IPS-20b (cell line): ENCODE measurements around the gene BLOC1S4.
"Not testable (repeated sequence)": the region's sequence is repeated elsewhere in the genome, so short reads cannot be mapped to it uniquely, and the experiment has no call there.

Source experiments
- H3K27ac ChIP-seq: one replicate; pipeline ENCODE4 v1.5.1; 2013; ENCODE audit warnings: low read length
- H3K27me3 ChIP-seq: 2 replicates; pipeline ENCODE4 v1.6.1; 2013; ENCODE audit warnings: mild to moderate bottlenecking, low read length, inconsistent platforms; ENCODE audit not compliant: insufficient read depth
- H3K36me3 ChIP-seq: 2 replicates; pipeline ENCODE4 v1.6.1; 2013; ENCODE audit warnings: low read depth, mild to moderate bottlenecking, inconsistent platforms, low read length, moderate library complexity; ENCODE audit not compliant: insufficient read depth
- H3K4me1 ChIP-seq: 2 replicates; pipeline ENCODE4 v1.6.1; 2013; ENCODE audit warnings: mild to moderate bottlenecking, control low read depth, inconsistent platforms, low read length, moderate library complexity; ENCODE audit not compliant: insufficient read depth
- H3K4me3 ChIP-seq: 2 replicates; pipeline ENCODE4 v1.5.1; 2013; ENCODE audit warnings: mild to moderate bottlenecking, low read length, inconsistent platforms
- H3K9ac ChIP-seq: 2 replicates; pipeline ENCODE4 v1.6.1; 2013; ENCODE audit warnings: low read depth, mild to moderate bottlenecking, inconsistent platforms, low read length, moderate library complexity
- H3K9me3 ChIP-seq: 2 replicates; pipeline ENCODE4 v1.6.1; 2013; ENCODE audit warnings: mild to moderate bottlenecking, low read depth, low read length, inconsistent platforms; ENCODE audit not compliant: insufficient read depth

The BLOC1S4 gene

DNA sequence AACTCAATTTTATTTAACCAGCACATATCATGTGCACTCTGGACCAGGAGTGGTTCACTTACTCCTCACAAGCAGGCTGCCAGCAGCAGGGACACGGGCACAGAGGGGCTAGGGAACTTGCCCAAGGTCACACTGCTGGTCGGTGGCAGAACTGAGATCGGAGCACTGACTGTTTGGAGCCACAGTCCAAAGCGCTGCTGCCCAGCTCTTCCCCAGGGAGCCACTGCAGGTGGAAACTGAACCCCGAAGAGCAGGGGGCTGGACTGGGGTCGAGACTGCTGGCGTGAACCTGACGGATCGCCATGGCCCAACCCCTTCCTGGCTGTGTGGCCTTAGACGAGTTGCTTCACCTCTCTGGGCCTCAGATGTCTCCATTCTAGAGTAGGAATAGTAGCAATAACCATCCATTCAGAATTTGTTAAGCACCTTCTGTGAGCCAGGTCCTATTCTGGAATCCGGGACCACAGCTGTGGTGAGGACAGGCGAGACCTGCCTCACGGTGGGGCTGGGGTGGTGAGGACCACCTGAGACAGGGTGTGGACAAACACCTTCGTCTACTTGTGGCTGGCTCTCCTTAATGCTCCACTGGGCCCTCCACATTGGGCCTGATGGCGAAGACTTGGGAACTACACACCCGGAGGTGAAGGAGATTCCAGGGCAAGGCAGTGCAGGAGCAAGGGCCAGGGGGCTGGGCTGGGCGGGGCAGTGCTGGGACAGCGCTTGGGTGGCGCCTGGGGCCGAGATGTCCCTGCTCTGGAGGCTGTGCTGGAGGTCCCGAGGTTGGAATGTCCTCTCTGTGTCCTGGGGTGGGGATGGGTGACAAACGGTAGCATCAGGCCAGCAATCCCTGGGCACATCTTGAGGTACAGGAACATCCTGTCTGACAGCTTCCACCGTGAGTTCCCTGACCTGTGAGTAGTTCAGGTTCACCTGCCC, 34.6 kb downstream of the BLOC1S4 start:
- H3K4me1 ChIP-seq = no peaks in the 10 kb centered on the region
- no peak overlapping the region for H3K9ac ChIP-seq
- no peak overlapping the region for H3K4me3 ChIP-seq
- H3K36me3 ChIP-seq = no peaks in the 10 kb centered on the region
- H3K27me3 ChIP-seq = no peaks in the 10 kb centered on the region
- H3K9me3 ChIP-seq = no peaks in the 10 kb centered on the region
- H3K27ac ChIP-seq = no peak overlapping the region

DNA sequence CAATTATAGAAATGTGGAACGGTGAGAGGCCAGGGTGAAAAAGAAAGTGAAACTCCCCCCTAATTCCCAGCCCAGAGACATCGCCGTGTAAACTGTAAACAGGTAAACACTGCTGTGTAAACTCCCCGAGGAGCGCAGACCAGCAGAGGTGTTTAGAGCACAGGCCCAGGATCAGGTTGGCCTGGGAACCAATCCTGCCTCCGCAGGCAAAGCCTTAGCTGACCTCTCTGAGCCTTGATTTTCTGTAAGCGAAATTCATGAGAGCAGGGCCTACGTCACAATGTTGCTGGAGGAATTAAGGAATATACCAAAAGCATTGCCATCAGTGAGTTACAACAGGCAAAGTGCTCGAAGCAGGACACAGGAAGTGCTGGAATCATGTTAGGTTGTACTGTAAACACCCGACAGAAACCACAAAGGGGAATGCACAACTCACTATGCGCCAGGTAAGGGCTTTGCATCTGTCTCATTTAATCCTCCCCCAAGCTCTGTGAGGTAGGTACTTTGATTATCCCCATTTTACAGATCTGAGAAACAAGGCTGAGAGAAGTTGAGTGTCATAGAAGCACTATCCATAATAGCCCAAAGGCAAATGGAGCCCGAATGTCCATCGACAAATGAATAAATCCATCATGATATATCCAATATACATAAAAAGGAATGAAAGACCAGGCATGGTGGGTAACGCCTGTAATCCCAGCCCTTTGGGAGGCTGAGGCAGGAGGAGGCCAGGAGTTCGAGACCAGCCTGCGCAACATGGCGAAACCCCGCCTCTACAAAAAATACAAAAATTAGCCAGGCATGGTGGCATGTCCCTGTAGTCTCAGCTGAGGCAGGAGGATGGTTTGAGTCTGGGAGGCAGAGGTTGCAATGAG, 35.9 kb downstream of the BLOC1S4 start:
- H3K27ac ChIP-seq = no peak overlapping the region
- no peak overlapping the region for H3K9ac ChIP-seq

DNA sequence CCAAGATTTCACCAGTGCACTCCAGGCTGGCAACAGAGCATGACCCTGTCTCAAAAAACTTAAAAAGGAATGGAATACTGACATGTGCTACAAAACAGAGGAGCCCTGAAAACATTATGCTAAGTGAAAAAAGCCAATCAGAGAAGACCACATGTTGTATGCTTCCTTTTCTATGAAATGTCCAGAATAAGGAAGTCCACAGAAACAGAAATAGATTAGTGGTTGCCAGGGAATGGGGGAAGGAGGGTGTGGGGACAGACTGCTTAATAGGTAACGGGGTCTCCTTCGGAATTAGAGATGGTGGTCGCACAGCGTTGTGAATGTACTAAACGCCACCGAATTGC, 36.5 kb downstream of the BLOC1S4 start:
- Histone ChIP-seq H3K9me3 (no peaks in the 10 kb centered on the region), H3K4me1 (no peaks in the 10 kb centered on the region), H3K9ac (no peak overlapping the region), H3K27ac (no peak overlapping the region), H3K27me3 (no peaks in the 10 kb centered on the region), H3K36me3 (no peaks in the 10 kb centered on the region), H3K4me3 (no peak overlapping the region)

More for the DNA sequence above, 35.9 kb downstream of the BLOC1S4 start:
- Histone ChIP-seq H3K4me1 (no peaks in the 10 kb centered on the region), H3K9me3 (no peaks in the 10 kb centered on the region), H3K36me3 (no peaks in the 10 kb centered on the region), H3K4me3 (no peak overlapping the region), H3K27me3 (no peaks in the 10 kb centered on the region)

DNA sequence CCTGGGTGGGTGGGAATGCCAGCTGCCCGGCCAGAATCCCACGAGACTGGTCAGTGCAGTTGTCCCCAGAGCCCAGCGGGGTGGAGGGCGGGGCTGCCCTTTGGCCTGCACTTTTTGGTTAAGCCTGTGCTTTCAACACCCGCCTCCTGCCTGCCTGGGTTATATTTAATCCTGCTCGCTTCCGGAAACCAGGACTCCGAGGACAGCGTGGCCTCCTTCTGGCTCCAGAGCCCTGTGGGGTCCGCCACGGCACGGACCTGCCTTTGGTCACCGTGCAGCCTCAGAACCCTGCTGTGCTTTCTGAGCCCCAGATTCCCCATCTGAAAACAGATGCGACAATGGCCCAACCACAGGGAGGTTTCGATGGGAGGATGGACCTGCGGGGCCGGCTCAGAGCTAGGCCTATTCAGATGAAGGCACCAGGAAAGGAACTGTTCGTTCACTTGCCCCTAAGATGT, 37.2 kb downstream of the BLOC1S4 start:
- no peak overlapping the region for H3K9ac ChIP-seq
- no peaks in the 10 kb centered on the region for H3K36me3 ChIP-seq
- H3K9me3 ChIP-seq = no peaks in the 10 kb centered on the region
- H3K27me3 ChIP-seq = no peaks in the 10 kb centered on the region
- H3K27ac ChIP-seq = no peak overlapping the region
- no peaks in the 10 kb centered on the region for H3K4me1 ChIP-seq
- H3K4me3 ChIP-seq = no peak overlapping the region

DNA sequence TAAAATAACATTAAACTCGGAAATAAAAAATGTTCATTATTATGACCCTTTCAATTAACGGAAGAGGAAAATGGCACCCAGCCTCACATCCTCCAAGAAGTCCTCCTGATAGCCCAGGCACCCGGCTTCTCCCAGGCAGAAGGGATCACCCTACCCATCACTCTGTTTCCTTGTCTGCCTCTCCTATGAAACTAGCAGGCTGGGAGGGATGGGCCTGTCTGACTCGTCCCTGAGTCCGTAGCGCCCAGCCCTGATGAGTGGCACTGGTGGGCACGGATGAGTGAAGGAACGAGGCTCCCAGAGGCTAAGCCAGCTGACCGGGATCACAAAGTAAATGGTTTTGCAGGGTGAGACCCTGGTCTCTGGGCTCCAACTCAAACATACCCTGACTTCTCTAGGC, 37.9 kb downstream of the BLOC1S4 start:
- H3K36me3 ChIP-seq = no peaks in the 10 kb centered on the region

DNA sequence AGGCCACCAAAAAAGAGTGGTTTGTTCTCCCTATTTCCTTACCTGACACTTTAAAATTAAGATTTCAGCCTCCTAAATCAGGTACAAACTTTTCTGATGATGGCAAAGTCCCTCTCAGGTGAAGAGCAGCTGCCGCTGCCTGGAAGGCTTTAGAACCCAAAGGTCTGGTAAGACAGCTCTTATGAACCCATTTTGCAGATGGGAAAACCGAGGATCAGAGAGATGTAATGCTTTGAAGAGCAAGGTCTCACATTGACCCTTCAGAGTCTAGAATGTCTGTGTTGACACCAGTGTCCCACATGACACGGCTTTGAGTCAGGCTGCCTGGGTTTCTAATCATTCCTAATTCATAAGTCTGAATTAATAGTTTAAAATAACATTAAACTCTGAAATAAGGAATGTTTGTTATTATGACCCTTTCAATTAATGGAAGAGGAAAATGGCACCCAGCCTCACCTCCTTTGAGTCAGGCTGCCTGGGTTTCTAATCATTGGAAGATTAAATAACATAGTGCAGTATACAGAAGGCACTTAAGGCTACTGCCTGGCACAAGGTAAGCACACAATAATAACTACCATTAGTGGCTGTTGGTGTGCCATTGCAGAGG, 38.6 kb downstream of the BLOC1S4 start:
- Histone ChIP-seq H3K36me3 (no peaks in the 10 kb centered on the region), H3K4me3 (no peak overlapping the region), H3K9ac (no peak overlapping the region), H3K4me1 (no peaks in the 10 kb centered on the region), H3K9me3 (no peaks in the 10 kb centered on the region), H3K27me3 (no peaks in the 10 kb centered on the region), H3K27ac (no peak overlapping the region)

More for the DNA sequence above, 37.9 kb downstream of the BLOC1S4 start:
- H3K27me3 ChIP-seq = no peaks in the 10 kb centered on the region
- H3K4me3 ChIP-seq = no peak overlapping the region
- H3K27ac ChIP-seq = no peak overlapping the region
- H3K4me1 ChIP-seq = no peaks in the 10 kb centered on the region
- H3K9ac ChIP-seq = no peak overlapping the region
- H3K9me3 ChIP-seq = no peaks in the 10 kb centered on the region

DNA sequence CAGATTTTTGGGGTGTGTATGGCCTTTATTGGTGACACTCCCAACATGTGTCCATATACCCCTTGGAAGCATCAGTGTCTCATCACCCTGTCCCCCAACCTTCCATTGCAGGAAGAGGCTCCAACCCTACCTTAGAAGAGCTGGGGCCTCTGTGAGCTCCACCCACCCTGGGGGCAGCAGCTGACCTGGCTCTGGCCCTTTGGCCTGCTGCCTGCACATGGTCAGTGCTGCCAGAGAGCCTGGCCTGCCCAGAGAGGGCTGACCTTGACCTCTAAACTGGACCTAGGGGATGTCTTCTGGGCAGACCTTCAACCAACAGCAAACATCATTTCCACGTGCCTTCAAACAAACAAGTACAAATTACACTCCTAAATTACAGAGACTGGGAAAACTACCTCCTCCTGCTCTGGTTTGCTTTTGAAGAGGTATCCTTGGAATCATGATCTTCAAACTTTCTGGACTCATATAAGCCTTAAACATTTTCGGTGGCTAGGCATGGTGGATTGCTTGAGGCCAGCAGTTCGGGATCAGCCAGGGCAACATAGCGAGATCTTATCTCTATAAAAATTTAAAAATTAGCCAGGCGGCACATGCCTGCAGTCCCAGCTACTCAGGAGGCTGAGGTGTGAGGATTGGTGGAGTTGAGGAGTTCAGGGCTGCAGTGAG, 39.2 kb downstream of the BLOC1S4 start:
- H3K9me3 ChIP-seq = no peaks in the 10 kb centered on the region
- no peak overlapping the region for H3K4me3 ChIP-seq
- no peaks in the 10 kb centered on the region for H3K36me3 ChIP-seq
- no peak overlapping the region for H3K9ac ChIP-seq
- no peak overlapping the region for H3K27ac ChIP-seq
- no peaks in the 10 kb centered on the region for H3K4me1 ChIP-seq
- no peaks in the 10 kb centered on the region for H3K27me3 ChIP-seq

DNA sequence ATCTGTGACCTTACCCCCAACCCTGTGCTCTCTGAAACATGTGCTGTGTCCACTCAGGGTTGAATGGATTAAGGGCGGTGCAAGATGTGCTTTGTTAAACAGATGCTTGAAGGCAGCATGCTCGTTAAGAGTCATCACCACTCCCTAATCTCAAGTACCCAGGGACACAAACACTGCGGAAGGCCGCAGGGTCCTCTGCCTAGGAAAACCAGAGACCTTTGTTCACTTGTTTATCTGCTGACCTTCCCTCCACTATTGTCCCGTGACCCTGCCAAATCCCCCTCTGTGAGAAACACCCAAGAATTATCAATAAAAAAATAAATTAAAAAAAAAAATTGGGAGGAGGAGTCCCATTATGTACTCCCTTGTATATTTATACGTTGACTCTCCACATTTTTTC, 40.4 kb downstream of the BLOC1S4 start:
- H3K36me3 ChIP-seq, H3K4me1 ChIP-seq, H3K4me3 ChIP-seq, H3K9ac ChIP-seq, H3K27ac ChIP-seq, H3K27me3 ChIP-seq, H3K9me3 ChIP-seq: not testable (repeated sequence)

DNA sequence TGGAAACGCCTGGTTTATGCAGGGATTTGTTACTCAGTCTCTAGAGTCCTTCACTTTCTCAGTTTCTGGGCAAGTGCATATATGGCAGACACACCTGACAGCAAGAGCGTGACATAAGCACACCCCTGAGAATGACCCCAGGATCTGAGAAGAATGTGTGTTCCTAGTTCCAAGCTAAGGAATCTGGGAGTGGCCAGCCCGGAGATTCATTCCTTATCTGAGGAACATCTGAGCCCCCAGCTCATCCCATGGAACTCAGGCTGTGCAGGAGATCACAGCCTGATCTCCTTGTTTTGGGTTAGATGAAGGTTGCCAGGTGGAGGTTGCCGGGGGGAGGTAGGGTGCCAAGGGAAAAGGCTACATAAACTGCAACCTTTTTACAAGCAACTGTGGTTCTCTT, 42.8 kb downstream of the BLOC1S4 start:
- Histone ChIP-seq H3K4me1 (no peaks in the 10 kb centered on the region), H3K27me3 (no peaks in the 10 kb centered on the region), H3K9ac (no peak overlapping the region), H3K36me3 (no peaks in the 10 kb centered on the region), H3K9me3 (no peaks in the 10 kb centered on the region), H3K4me3 (no peak overlapping the region), H3K27ac (no peak overlapping the region)

DNA sequence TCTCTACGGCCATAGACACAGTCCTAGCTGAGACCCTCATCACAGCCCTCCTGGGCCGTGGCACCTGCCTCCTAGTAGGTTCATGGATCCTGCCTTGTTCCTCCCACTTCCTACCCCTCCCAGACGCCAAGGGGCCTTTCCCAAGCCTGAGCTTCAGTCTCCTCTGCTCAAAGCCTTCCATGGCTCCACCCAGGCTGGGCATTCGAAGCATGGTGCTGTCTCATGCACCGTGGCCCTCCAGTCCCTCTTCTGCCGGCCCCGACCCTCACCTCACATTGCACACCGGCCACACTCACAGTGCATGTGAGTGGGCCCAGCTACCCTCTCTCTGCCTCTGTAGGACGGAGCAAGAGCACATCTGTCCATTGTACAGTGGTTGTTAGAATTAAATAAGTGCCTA, 44.9 kb downstream of the BLOC1S4 start:
- H3K9me3 ChIP-seq = no peaks in the 10 kb centered on the region
- no peaks in the 10 kb centered on the region for H3K27me3 ChIP-seq
- H3K4me1 ChIP-seq = no peaks in the 10 kb centered on the region
- H3K9ac ChIP-seq = no peak overlapping the region
- no peak overlapping the region for H3K27ac ChIP-seq
- H3K36me3 ChIP-seq = no peaks in the 10 kb centered on the region
- no peak overlapping the region for H3K4me3 ChIP-seq
